GM12874 (cell line): ENCODE data around the gene PSD.

ENCODE experiments used
- TF ChIP-seq, protein P1 (sequence below): IDR thresholded peaks from 2 replicates; pipeline ENCODE4 v1.5.1; 2011; ENCODE audit warnings: low read depth, mild to moderate bottlenecking, control low read depth, low read length, moderate library complexity; ENCODE audit not compliant: insufficient read depth

The PSD gene

DNA sequence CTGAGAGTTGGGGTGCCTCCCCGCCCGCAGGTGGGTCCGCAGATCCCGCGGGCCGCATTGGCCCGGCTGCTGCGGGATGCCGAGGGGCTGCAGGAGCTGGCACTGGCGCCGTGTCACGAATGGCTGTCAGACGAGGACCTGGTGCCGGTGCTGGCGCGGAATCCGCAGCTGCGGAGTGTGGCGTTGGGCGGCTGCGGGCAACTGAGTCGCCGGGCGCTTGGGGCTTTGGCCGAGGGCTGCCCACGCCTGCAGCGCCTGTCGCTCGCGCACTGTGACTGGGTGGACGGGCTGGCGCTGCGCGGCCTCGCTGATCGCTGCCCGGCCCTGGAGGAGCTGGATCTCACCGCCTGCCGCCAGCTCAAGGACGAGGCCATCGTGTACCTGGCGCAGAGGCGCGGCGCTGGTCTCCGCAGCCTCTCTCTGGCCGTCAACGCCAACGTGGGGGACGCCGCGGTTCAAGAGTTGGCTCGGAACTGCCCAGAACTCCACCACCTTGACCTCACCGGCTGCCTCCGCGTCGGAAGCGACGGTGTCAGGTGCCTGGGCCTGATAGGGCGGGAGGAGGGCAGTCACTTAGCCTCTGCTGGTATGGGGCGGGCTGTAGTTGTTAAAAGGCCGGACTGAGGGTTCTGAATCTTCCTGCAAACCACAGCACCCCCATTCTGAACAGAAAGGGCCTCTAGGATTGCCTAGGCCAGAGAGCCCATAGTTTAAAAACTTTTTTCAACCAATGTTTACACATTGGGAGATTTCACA, 3.4 kb upstream of the PSD start:
- TF ChIP-seq, protein P1, sequence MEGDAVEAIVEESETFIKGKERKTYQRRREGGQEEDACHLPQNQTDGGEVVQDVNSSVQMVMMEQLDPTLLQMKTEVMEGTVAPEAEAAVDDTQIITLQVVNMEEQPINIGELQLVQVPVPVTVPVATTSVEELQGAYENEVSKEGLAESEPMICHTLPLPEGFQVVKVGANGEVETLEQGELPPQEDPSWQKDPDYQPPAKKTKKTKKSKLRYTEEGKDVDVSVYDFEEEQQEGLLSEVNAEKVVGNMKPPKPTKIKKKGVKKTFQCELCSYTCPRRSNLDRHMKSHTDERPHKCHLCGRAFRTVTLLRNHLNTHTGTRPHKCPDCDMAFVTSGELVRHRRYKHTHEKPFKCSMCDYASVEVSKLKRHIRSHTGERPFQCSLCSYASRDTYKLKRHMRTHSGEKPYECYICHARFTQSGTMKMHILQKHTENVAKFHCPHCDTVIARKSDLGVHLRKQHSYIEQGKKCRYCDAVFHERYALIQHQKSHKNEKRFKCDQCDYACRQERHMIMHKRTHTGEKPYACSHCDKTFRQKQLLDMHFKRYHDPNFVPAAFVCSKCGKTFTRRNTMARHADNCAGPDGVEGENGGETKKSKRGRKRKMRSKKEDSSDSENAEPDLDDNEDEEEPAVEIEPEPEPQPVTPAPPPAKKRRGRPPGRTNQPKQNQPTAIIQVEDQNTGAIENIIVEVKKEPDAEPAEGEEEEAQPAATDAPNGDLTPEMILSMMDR = no peak

DNA sequence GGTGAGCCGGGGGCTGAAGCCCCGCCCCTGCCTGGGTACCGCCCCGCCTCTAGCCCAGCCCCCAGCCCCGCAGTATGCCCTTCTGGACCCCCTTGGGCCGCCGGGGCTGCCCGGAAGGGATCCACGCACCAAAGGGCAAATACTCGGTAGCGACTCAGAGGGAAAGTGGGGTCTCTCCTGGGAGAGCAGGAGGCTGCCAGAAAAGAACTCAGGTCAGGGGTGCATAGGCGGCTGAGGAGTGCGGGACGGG, 2.8 kb upstream of the PSD start:
- TF ChIP-seq, protein P1 = no peak

DNA sequence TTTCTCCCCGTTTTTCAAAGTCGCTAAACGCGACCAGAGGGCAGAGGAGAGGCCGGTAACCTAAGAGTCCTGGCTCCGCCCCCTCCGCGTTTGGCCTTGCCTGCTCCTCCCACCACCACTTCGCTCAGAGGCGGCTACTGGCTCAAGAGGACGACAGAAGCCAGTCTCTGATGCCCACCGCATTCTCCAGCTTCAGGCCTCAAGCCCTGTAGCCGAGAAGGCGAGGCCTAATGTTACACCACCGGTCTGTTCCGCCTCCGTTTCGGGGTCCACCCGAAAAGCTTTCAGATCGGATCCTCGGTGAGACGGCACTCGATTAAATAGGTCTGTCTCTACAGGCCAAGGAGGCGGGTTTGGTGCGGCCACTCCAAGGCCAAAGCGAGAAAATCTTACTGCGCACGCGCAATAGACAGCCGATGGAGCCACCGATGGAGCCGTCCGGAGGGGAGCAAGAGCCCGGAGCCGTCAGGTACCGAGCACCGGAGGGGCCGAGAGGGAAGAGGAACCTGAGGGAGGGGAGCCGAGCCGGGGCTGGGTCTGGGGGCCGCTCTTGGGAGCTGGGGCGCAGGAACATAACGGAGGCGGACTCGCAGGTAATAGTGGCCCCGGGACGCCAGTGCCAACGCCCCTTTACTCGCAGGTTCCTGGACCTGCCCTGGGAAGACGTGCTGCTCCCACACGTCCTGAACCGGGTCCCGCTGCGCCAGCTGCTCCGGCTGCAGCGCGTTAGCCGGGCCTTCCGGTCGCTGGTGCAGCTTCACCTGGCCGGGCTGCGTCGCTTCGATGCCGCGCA, 2.3 kb upstream of the PSD start, which contains the start of gene FBXL15:
TSS of gene FBXL15 (plus strand) at position 123 of the 793 bp plus-strand sequence. CDS start at position 417, 294 bp downstream.
- TF ChIP-seq, protein P1 = no peak

DNA sequence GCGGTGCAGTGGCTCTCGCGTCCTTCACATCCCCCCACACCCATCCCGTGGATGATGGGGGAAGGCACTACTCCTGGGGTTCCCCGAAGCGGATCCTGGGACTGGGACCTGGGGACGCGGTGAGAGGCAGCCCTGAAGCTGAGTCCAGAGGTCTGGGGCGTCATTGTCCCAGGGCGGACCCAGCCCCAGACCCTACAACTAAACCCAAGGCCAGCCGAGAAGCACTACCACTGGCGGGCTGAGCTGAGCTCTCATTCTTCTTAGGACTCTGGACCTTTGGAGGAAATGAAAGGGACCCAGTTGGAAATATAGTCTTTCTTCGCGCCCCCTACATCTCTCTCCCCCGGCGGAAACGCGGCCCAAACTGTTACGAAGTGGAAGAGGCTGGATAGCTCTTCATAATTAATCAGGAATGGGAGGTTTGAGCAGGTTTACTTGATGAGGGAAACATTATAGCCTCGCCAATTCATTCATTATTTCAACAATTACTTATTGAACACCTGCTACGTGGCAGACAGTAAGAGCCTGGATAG, 1.7 kb upstream of the PSD start:
- TF ChIP-seq, protein P1 = no peak

DNA sequence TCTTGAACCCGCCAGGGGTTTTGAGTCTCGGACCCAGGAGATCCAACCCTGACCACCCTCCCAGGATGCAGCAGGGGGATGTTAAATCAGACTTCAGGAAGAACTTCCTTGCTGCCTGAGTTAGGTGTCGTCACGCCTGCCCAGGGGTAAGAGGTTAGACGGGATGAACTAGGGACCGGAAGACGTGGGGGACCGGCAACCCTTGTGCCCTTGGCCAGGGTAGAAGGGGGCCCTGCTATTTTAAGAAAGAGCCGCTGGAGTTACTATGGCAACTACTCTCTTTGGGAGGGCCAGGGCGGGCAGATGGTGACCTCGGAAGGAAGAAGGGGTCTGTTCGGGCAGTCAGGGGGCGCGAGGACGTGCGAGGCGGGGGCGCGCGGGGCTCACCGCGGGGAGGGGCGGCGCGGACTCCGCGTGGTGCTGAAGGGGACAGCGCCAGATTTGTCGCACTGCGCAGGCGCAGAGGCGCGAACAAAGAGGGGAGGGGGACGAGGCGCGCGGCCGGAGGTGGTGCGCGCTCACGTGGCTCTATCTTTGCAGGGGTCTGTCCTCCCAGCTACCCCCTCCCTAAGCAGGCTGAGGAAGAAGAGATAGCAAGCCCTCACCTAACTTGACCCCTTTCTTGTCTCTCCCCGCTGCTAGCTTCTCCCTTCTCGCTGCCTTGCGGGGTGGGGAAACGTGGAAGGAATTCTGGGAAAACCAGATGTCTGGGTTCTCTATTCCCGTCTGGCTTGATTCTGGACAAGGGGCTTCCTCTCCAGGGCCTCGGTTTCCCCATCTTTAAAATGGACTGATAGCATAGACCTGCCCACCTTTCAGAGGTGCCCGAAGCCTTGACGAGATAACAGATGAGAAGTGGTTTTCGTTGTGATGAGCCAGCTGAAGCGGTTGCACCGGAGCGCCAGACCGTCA, 940 bp upstream of the PSD start:
- TF ChIP-seq, protein P1 = no peak

DNA sequence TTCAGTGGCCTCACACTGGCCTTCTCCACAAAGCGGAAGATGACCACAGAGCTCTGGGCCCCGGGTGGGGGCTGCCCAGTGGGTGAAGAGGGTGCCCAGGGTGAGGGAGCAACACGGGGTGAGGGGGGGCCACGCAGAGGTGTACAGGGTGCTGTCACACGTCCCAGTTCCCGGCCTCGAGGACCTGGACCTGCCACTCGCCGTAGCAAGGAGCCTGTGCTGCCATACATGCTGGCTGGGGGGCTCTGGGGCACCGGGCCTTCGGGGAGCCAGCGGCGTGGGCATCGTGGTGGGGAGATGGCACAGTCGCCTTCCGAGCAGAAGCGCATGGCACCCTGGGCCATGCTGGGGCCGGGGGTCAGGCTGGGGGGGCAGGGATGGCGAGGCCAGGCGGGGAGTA, 1.9 kb downstream of the PSD start:
- TF ChIP-seq, protein P1 = no peak

DNA sequence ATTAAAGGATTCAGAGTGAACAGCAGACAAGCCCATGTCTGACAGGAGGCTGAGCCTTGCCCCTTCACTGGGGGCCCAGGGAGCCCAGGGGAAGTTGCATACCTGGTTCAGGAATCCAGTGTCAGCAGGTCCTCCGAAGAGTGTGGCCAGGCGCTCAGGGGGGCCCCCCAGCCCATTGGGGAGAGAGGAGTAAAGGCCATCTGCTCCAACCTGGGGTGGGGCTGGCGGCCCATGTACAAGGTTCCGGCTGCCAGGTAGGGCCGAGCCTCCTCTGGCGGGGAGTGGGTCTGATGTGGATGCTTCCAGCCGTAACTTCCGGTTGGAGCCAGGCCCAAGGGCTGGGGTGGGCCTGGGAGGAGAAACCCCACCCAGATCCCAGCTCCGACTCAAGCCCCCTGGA, 2.3 kb downstream of the PSD start:
- TF ChIP-seq, protein P1 = no peak
